H9 (cell line): ENCODE measurements around the gene COIL. TPM values are rescaled to one million over a fixed set of nuclear protein-coding genes. Genes with fewer than 3 reads are reported as not detected.

Source experiments
- DNase-seq: peaks from one replicate; pipeline ENCODE4 v3.0.0-alpha.2; 2017
- H2AFZ ChIP-seq: one replicate; pipeline ENCODE4 v1.6.1; 2013; ENCODE audit warnings: mild to moderate bottlenecking, low read length, control low read depth, moderate library complexity
- H2AK5ac ChIP-seq: 2 replicates; pipeline ENCODE4 v1.6.1; 2013; ENCODE audit warnings: low read length, control low read depth, mixed read lengths; ENCODE audit not compliant: insufficient read length
- H2BK120ac ChIP-seq: one replicate; pipeline ENCODE4 v1.6.1; 2013; ENCODE audit warnings: low read depth, mild to moderate bottlenecking, low read length, control low read depth, inconsistent platforms; ENCODE audit not compliant: poor library complexity, severe bottlenecking
- H2BK12ac ChIP-seq: 2 replicates; pipeline ENCODE4 v1.6.1; 2013; ENCODE audit warnings: low read length, control low read depth, mixed read lengths, low read depth; ENCODE audit not compliant: insufficient read length
- H2BK15ac ChIP-seq: 2 replicates; pipeline ENCODE4 v1.6.1; 2013; ENCODE audit warnings: low read depth, low read length, control low read depth
- H2BK20ac ChIP-seq: one replicate; pipeline ENCODE4 v1.6.1; 2013; ENCODE audit warnings: low read depth, mild to moderate bottlenecking, low read length, control low read depth, inconsistent platforms; ENCODE audit not compliant: poor library complexity, severe bottlenecking
- H2BK5ac ChIP-seq: 2 replicates; pipeline ENCODE4 v1.6.1; 2013; ENCODE audit warnings: low read length, control low read depth, mixed read lengths; ENCODE audit not compliant: insufficient read length
- H3K14ac ChIP-seq: 2 replicates; pipeline ENCODE4 v1.6.1; 2013; ENCODE audit warnings: low read length, control low read depth; ENCODE audit not compliant: insufficient read depth
- H3K18ac ChIP-seq: 2 replicates; pipeline ENCODE4 v1.6.1; 2013; ENCODE audit warnings: low read depth, mild to moderate bottlenecking, mixed read lengths, low read length, control low read depth; ENCODE audit not compliant: insufficient read length
- H3K23ac ChIP-seq: 2 replicates; pipeline ENCODE4 v1.6.1; 2013; ENCODE audit warnings: low read length, control low read depth, mixed read lengths, low read depth; ENCODE audit not compliant: insufficient read length
- H3K23me2 ChIP-seq: 2 replicates; pipeline ENCODE4 v1.6.1; 2013; ENCODE audit warnings: low read depth, mild to moderate bottlenecking, mixed read lengths, low read length, control low read depth; ENCODE audit not compliant: insufficient read length, poor library complexity, severe bottlenecking
- H3K27ac ChIP-seq: 2 replicates; pipeline ENCODE4 v1.5.1; 2013; ENCODE audit warnings: low read length, control low read depth, mixed read lengths, low read depth; ENCODE audit not compliant: insufficient read length
- H3K27me3 ChIP-seq: 2 replicates; pipeline ENCODE4 v1.6.1; 2013; ENCODE audit warnings: low read length, control low read depth, inconsistent platforms; ENCODE audit not compliant: insufficient read depth
- H3K4ac ChIP-seq: 2 replicates; pipeline ENCODE4 v1.6.1; 2013; ENCODE audit warnings: low read depth, mild to moderate bottlenecking, control low read depth, inconsistent platforms, low read length, moderate library complexity
- H3K4me1 ChIP-seq: 2 replicates; pipeline ENCODE4 v1.6.1; 2013; ENCODE audit warnings: low read length, control low read depth, inconsistent platforms; ENCODE audit not compliant: insufficient read depth
- H3K4me2 ChIP-seq: 2 replicates; pipeline ENCODE4 v1.6.1; 2013; ENCODE audit warnings: low read length, control low read depth, mixed read lengths; ENCODE audit not compliant: insufficient read length, insufficient read depth
- H3K56ac ChIP-seq: 2 replicates; pipeline ENCODE4 v1.6.1; 2013; ENCODE audit warnings: low read depth, mild to moderate bottlenecking, mixed read lengths, low read length, control low read depth; ENCODE audit not compliant: insufficient read length
- H3K79me1 ChIP-seq: 2 replicates; pipeline ENCODE4 v1.6.1; 2013; ENCODE audit warnings: low read depth, mild to moderate bottlenecking, moderate library complexity, low read length, control low read depth, inconsistent platforms; ENCODE audit not compliant: insufficient read depth, poor library complexity, severe bottlenecking
- H3K79me2 ChIP-seq: 2 replicates; pipeline ENCODE4 v1.6.1; 2013; ENCODE audit warnings: low read length, control low read depth, inconsistent platforms; ENCODE audit not compliant: insufficient read depth
- H3K9ac ChIP-seq: 2 replicates; pipeline ENCODE4 v1.6.1; 2013; ENCODE audit warnings: low read length, control low read depth, mixed read lengths; ENCODE audit not compliant: insufficient read length; ENCODE audit errors: extremely low read depth
- H3K9me3 ChIP-seq: one replicate; pipeline ENCODE4 v1.6.1; 2013; ENCODE audit warnings: low read depth, low read length, inconsistent platforms; ENCODE audit not compliant: control insufficient read depth
- H3T11ph ChIP-seq: one replicate; pipeline ENCODE4 v1.6.1; 2013; ENCODE audit warnings: mild to moderate bottlenecking, low read length, control low read depth, inconsistent platforms
- H4K20me1 ChIP-seq: one replicate; pipeline ENCODE4 v1.6.1; 2013; ENCODE audit not compliant: control insufficient read depth, insufficient read length, insufficient read depth
- H4K5ac ChIP-seq: 2 replicates; pipeline ENCODE4 v1.6.1; 2013; ENCODE audit warnings: low read depth, mild to moderate bottlenecking, mixed read lengths, low read length, control low read depth; ENCODE audit not compliant: insufficient read length
- H4K8ac ChIP-seq: replicated peaks from 2 replicates; pipeline ENCODE4 v1.6.1; 2013; ENCODE audit warnings: low read length, control low read depth, mixed read lengths, low read depth; ENCODE audit not compliant: insufficient read length
- H4K91ac ChIP-seq: 2 replicates; pipeline ENCODE4 v1.6.1; 2013; ENCODE audit warnings: low read depth, mild to moderate bottlenecking, moderate library complexity, mixed read lengths, low read length, control low read depth; ENCODE audit not compliant: insufficient read length
- H3K27ac Mint-ChIP-seq, 3 experiments: 2 replicates in 2 of 3; 3 replicates in 1 of 3; pipeline ENCODE4 v1.8.0; 2020 to 2021; ENCODE audit warnings: mixed read lengths in 3 of 3, mild to moderate bottlenecking in 1 of 3, moderate library complexity in 1 of 3
- H3K27me3 Mint-ChIP-seq: 2 replicates; pipeline ENCODE4 v1.8.0; 2021; ENCODE audit warnings: low read depth, mild to moderate bottlenecking, moderate library complexity, mixed read lengths
- H3K36me3 Mint-ChIP-seq, 3 experiments: 2 replicates in 2 of 3; 3 replicates in 1 of 3; pipeline ENCODE4 v1.8.0; 2020 to 2021; ENCODE audit warnings: low read depth in 3 of 3, mixed read lengths in 3 of 3; ENCODE audit not compliant: insufficient read depth in 1 of 3
- H3K4me1 Mint-ChIP-seq, 2 experiments: 2 replicates each; pipeline ENCODE4 v1.8.0; 2020; ENCODE audit warnings: mixed read lengths in 2 of 2
- H3K4me3 Mint-ChIP-seq, 2 experiments: 2 replicates in 1 of 2; 3 replicates in 1 of 2; pipeline ENCODE4 v1.8.0; 2020 to 2021; ENCODE audit warnings: mild to moderate bottlenecking in 2 of 2, mixed read lengths in 2 of 2, moderate library complexity in 1 of 2
- H3K9me3 Mint-ChIP-seq, 2 experiments: 2 replicates in 1 of 2; 3 replicates in 1 of 2; pipeline ENCODE4 v1.8.0; 2020; ENCODE audit warnings: mild to moderate bottlenecking in 2 of 2, mixed read lengths in 2 of 2, moderate library complexity in 1 of 2
- CTCF ChIP-seq: fragments of 200-600 bp; sonication (generic); conservative IDR thresholded peaks from 3 replicates; pipeline ENCODE4 v1.8.0; 2021; ENCODE audit warnings: antibody characterized with exemption, mild to moderate bottlenecking
- WGBS: extraction: QIAGEN DNeasy Blood & Tissue Kit; methylation state at CpG from one replicate; pipeline ENCODE4 v1.1.7; 2013; ENCODE audit warnings: missing lambda C conversion rate, low lambda C conversion rate, mixed read lengths; ENCODE audit not compliant: insufficient read length; ENCODE audit errors: extremely low coverage; 5-methylcytosine and 5-hydroxymethylcytosine counted together
- total RNA-seq: library from RNA; stranded (reverse); gene quantifications from 2 replicates; pipeline ENCODE4 v1.2.1, GENCODE V29; 2021

COIL gene
- total RNA-seq, 1 experiment from 2014 or later: 21.5 TPM

- no peak overlapping the region for H2BK20ac ChIP-seq
- no peak overlapping the region for H2BK12ac ChIP-seq
- no peak overlapping the region for H2AFZ ChIP-seq
- no peaks in the 10 kb centered on the region for H3K27me3 ChIP-seq
- no peak for TF ChIP-seq CTCF
- H2BK120ac ChIP-seq: no peak overlapping the region
- no peak overlapping the region for H3K27ac ChIP-seq
- Mint-ChIP-seq H3K4me1 (peaks cover 16 to 25% of the 10 kb centered on the region in 2 experiments), H3K4me3 (no peak overlapping the region), H3K36me3 (peaks cover 50 to 88% (median 56%) of the 10 kb centered on the region in 3 experiments), H3K9me3 (peaks cover 17 to 25% of the 10 kb centered on the region in 2 experiments), H3K27ac (peak overlapping the region in 1 of 3 experiments; percentile 37; a peak in 1 of 7 replicates), H3K27me3 (no peaks in the 10 kb centered on the region)
- peaks cover 12% of the 10 kb centered on the region for H3K9me3 ChIP-seq
- H4K20me1 ChIP-seq: no peaks in the 10 kb centered on the region
- no peak overlapping the region for H3K23ac ChIP-seq
- H3K23me2 ChIP-seq: no peaks in the 10 kb centered on the region
- H3K4me2 ChIP-seq: no peak overlapping the region
- H3K9ac ChIP-seq: no peak overlapping the region
- no peak overlapping the region for H3T11ph ChIP-seq
- H3K4me1 ChIP-seq: no peaks in the 10 kb centered on the region
- H4K8ac ChIP-seq: no peak overlapping the region
- no peak overlapping the region for H3K56ac ChIP-seq
- no peak overlapping the region for H3K18ac ChIP-seq
- H3K79me1 ChIP-seq: no peaks in the 10 kb centered on the region
- no peak overlapping the region for H2BK5ac ChIP-seq
- no peak overlapping the region for H3K14ac ChIP-seq
- WGBS: no CpG with 5 or more reads among the region's 7 CpGs
- H2BK15ac ChIP-seq: no peak overlapping the region
- H4K5ac ChIP-seq: no peak overlapping the region
- no peak overlapping the region for H4K91ac ChIP-seq
- DNase-seq: no peak
- no peak overlapping the region for H2AK5ac ChIP-seq
- no peak overlapping the region for H3K4ac ChIP-seq
- H3K79me2 ChIP-seq: no peaks in the 10 kb centered on the region
Observed at GRCh38 chr17:56890906-56891674, 69.8 kb downstream of the COIL start.
